ENCODE data around the gene MAPK8.

DNA sequence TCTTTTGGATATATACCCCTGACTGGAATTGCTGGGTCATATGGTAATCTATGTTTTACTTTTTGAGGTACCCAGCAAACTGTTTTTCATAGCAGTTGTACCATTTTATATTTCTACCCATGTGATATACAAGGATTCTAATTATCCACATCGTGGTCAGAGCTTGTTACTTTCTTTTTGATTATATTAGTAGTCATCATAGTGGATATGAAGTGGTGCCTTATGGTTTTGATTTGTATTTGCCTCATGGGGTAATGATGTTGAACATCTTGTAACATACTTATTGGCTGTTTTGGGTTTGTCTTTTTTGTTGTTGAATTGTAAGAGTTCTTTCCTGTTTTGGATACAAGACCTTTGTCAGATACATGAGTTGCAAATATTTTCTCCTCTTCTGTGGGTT, 51.7 kb downstream of the MAPK8 start:
- TF ChIP-seq ZNF274 (IDR thresholded peaks at IDR 0.05; ENCODE audit: low read depth, low read length): no peak
- no peak for TF ChIP-seq YY1 (IDR thresholded peaks at IDR 0.05; ENCODE audit: insufficient read depth, insufficient read length)
